Fibroblast of lung (primary cell): ENCODE results near the gene CDH4.

Experiments used
- CTCF ChIP-seq, 2 donors: IDR thresholded peaks in 1 of 2; conservative IDR thresholded peaks in 1 of 2; 1 replicate in 1 of 2; 2 replicates in 1 of 2; pipeline ENCODE4 v1.5.1; 2011 to 2012; ENCODE audit warnings: low read length in 2 of 2, control low read depth in 1 of 2, inconsistent platforms in 1 of 2, low read depth in 1 of 2, mild to moderate bottlenecking in 1 of 2
- EZH2 ChIP-seq: IDR thresholded peaks from 2 replicates; pipeline ENCODE4 v1.5.1; 2012; ENCODE audit warnings: low read length, control low read depth, mild to moderate bottlenecking; ENCODE audit errors: missing control alignments

GRCh38 chr20:61701802-61702201 lies 449.7 kb downstream of the CDH4 start:
- TF ChIP-seq CTCF (conservative IDR thresholded peaks at IDR 0.05 in 1 of 2, IDR thresholded peaks at IDR 0.05 in 1 of 2; ENCODE audit: low read depth in 1 of 2, low read length in 2 of 2) = no peak
- no peak for TF ChIP-seq EZH2
